SK-N-SH (cell line): ENCODE data around the gene NRARP. TPM values are rescaled to one million over a fixed set of nuclear protein-coding genes. Genes with fewer than 3 reads are reported as not detected.

Source experiments
- CTCF ChIA-PET: fragments of 300-600, 350-600 bp; formaldehyde crosslinking; extraction: SDS; loops from one replicate; lab custom pipeline; 2021; lab: Yijun Ruan, JAX
- POLR2A ChIA-PET: fragments of 350-600 bp; sonication (Branson Sonifier 250); formaldehyde crosslinking; extraction: SDS; loops from one replicate; lab custom pipeline; 2020; ENCODE audit warnings: antibody characterized with exemption, inconsistent platforms; lab: Yijun Ruan, JAX
- DNase-seq: peaks from one replicate; pipeline ENCODE4 v3.0.0; 2012
- H2AFZ ChIP-seq: fragments of 200-600 bp; sonication (generic); 2 replicates; pipeline ENCODE4 v1.8.1; 2016; ENCODE audit warnings: antibody characterized with exemption, mild to moderate bottlenecking, low read depth
- H3F3A ChIP-seq: fragments of 200-600 bp; sonication (generic); replicated peaks from 2 replicates; pipeline ENCODE3; 2016; ENCODE audit warnings: antibody characterized with exemption, mild to moderate bottlenecking; ENCODE audit not compliant: insufficient read depth
- H3K27ac ChIP-seq, 2 experiments: fragments of 200-500 bp in 1 of 2; fragments of 200-600 bp in 1 of 2; sonication (Bioruptor generic) in 1 of 2; sonication (generic), shearing (Covaris generic) in 1 of 2; 2 replicates each; pipeline versions ENCODE4 v1.5.1 to v1.6.1; 2014 to 2016; ENCODE audit warnings: low read depth in 2 of 2, inconsistent platforms in 1 of 2, low read length in 1 of 2, mild to moderate bottlenecking in 1 of 2, mixed read lengths in 1 of 2
- H3K27me3 ChIP-seq: fragments of 200-600 bp; sonication (generic), shearing (Covaris generic); 2 replicates; pipeline ENCODE4 v1.6.1; 2016; ENCODE audit warnings: mixed run types; ENCODE audit not compliant: insufficient read depth
- H3K36me3 ChIP-seq, 2 experiments: fragments of 200-500 bp in 1 of 2; fragments of 200-600 bp in 1 of 2; sonication (Bioruptor generic) in 1 of 2; sonication (generic) in 1 of 2; replicated peaks in 1 of 2; 2 replicates each; pipeline versions ENCODE3 to v1.5.1; 2014 to 2016; ENCODE audit warnings: low read length in 1 of 2, mild to moderate bottlenecking in 1 of 2; ENCODE audit not compliant: insufficient read depth in 2 of 2, control insufficient read depth in 1 of 2
- H3K4me1 ChIP-seq, 2 experiments: fragments of 200-500 bp in 1 of 2; fragments of 200-600 bp in 1 of 2; sonication (Bioruptor generic) in 1 of 2; sonication (generic), shearing (Covaris generic) in 1 of 2; 2 replicates each; pipeline versions ENCODE4 v1.5.1 to v1.6.1; 2014 to 2016; ENCODE audit warnings: low read depth in 1 of 2, low read length in 1 of 2, mixed run types in 1 of 2; ENCODE audit not compliant: insufficient read depth in 2 of 2, control insufficient read depth in 1 of 2
- H3K4me2 ChIP-seq: fragments of 200-600 bp; sonication (generic), shearing (Covaris generic); 2 replicates; pipeline ENCODE4 v1.6.1; 2017; ENCODE audit warnings: mixed run types
- H3K4me3 ChIP-seq, 2 experiments: fragments of 200-500 bp in 1 of 2; fragments of 200-600 bp in 1 of 2; sonication (Bioruptor generic) in 1 of 2; sonication (generic), shearing (Covaris generic) in 1 of 2; 2 replicates each; pipeline versions ENCODE4 v1.5.1 to v1.8.1; 2014 to 2016; ENCODE audit warnings: low read depth in 2 of 2, inconsistent platforms in 1 of 2, low read length in 1 of 2, mild to moderate bottlenecking in 1 of 2, mixed read lengths in 1 of 2, moderate library complexity in 1 of 2
- H3K79me2 ChIP-seq: fragments of 200-600 bp; sonication (generic); 2 replicates; pipeline ENCODE4 v1.8.1; 2017; ENCODE audit warnings: mild to moderate bottlenecking; ENCODE audit not compliant: insufficient read depth
- H3K9ac ChIP-seq: fragments of 200-600 bp; sonication (generic); 2 replicates; pipeline ENCODE4 v1.6.1; 2017; ENCODE audit warnings: mixed run types
- H3K9me2 ChIP-seq: fragments of 200-600 bp; sonication (generic); 2 replicates; pipeline ENCODE4 v1.6.1; 2017; ENCODE audit warnings: mixed run types
- H3K9me3 ChIP-seq: fragments of 200-600 bp; sonication (generic); 2 replicates; pipeline ENCODE4 v1.6.1; 2017; ENCODE audit warnings: mixed run types, mild to moderate bottlenecking, moderate library complexity
- H4K20me1 ChIP-seq: fragments of 200-600 bp; sonication (generic); 2 replicates; pipeline ENCODE4 v1.6.1; 2017; ENCODE audit warnings: mild to moderate bottlenecking, mixed run types; ENCODE audit not compliant: insufficient read depth
- CHD2 ChIP-seq: fragments of 150-350 bp; IDR thresholded peaks from 2 replicates; pipeline ENCODE4 v1.6.1; 2018; ENCODE audit warnings: low read length; ENCODE audit not compliant: partially characterized antibody
- FOSL2 ChIP-seq: IDR thresholded peaks from 2 replicates; pipeline ENCODE4 v1.4.0; 2012; ENCODE audit warnings: low read depth, mild to moderate bottlenecking, moderate library complexity, borderline replicate concordance
- FOXJ3 ChIP-seq: sonication (generic); formaldehyde crosslinking; IDR thresholded peaks from 2 replicates; pipeline ENCODE4 v1.5.1; 2020; ENCODE audit warnings: mild to moderate bottlenecking, missing genetic modification reagents
- JUND ChIP-seq: IDR thresholded peaks from 2 replicates; pipeline ENCODE4 v1.4.0; 2012
- RXRA ChIP-seq: IDR thresholded peaks from 2 replicates; pipeline ENCODE4 v1.4.0; 2012; ENCODE audit warnings: low read depth, mild to moderate bottlenecking, borderline replicate concordance
- SIN3A ChIP-seq: IDR thresholded peaks from 2 replicates; pipeline ENCODE4 v1.6.1; 2012; ENCODE audit warnings: low read depth, mild to moderate bottlenecking, low read length, moderate library complexity, borderline replicate concordance
- TAF1 ChIP-seq: IDR thresholded peaks from 2 replicates; pipeline ENCODE4 v1.6.1; 2012; ENCODE audit warnings: low read depth, mild to moderate bottlenecking, low read length, moderate library complexity, borderline replicate concordance
- TCF12 ChIP-seq: IDR thresholded peaks from 2 replicates; pipeline ENCODE4 v1.4.0; 2012
- TEAD4 ChIP-seq: IDR thresholded peaks from 2 replicates; pipeline ENCODE4 v1.4.0; 2012; ENCODE audit warnings: mild to moderate bottlenecking, borderline replicate concordance; ENCODE audit not compliant: insufficient read depth
- WGBS: methylation state at CpG from one replicate; pipeline ENCODE4 v1.1.6; 2017; ENCODE audit warnings: low lambda C conversion rate; 5-methylcytosine and 5-hydroxymethylcytosine counted together
- polyA plus RNA-seq, 3 experiments: library from polyadenylated mRNA; depleted of rRNA; stranded (reverse); fragments of >200 nt; gene quantifications; 2 replicates each; pipeline ENCODE4 v1.2.3, GENCODE V29; 2012
- TF ChIP-seq, protein P1 (sequence below): fragments of 150-350 bp; IDR thresholded peaks from 2 replicates; pipeline ENCODE4 v1.6.1; 2017; ENCODE audit warnings: antibody characterized with exemption, low read length, low read depth, borderline replicate concordance
- TF ChIP-seq, protein P2 (sequence below): IDR thresholded peaks from 2 replicates; pipeline ENCODE4 v1.4.0; 2012; ENCODE audit warnings: low read depth, borderline replicate concordance
- TF ChIP-seq, protein P3 (sequence below): fragments of 200-600 bp; sonication (generic); IDR thresholded peaks from 2 replicates; pipeline ENCODE4 v1.6.1; 2017; ENCODE audit warnings: antibody characterized with exemption, mild to moderate bottlenecking, moderate library complexity
- TF ChIP-seq, protein P4 (sequence below): IDR thresholded peaks from 2 replicates; pipeline ENCODE4 v1.4.0; 2012; ENCODE audit warnings: low read depth, borderline replicate concordance
- TF ChIP-seq, protein P5 (sequence below): fragments of 150-350 bp; IDR thresholded peaks from 2 replicates; pipeline ENCODE4 v1.6.1; 2016; ENCODE audit warnings: mild to moderate bottlenecking, low read depth, low read length

Gene NRARP
- polyA plus RNA-seq, 1 of the 3 experiments (the other 2 are of a cell fraction), result 3.9 TPM

DNA sequence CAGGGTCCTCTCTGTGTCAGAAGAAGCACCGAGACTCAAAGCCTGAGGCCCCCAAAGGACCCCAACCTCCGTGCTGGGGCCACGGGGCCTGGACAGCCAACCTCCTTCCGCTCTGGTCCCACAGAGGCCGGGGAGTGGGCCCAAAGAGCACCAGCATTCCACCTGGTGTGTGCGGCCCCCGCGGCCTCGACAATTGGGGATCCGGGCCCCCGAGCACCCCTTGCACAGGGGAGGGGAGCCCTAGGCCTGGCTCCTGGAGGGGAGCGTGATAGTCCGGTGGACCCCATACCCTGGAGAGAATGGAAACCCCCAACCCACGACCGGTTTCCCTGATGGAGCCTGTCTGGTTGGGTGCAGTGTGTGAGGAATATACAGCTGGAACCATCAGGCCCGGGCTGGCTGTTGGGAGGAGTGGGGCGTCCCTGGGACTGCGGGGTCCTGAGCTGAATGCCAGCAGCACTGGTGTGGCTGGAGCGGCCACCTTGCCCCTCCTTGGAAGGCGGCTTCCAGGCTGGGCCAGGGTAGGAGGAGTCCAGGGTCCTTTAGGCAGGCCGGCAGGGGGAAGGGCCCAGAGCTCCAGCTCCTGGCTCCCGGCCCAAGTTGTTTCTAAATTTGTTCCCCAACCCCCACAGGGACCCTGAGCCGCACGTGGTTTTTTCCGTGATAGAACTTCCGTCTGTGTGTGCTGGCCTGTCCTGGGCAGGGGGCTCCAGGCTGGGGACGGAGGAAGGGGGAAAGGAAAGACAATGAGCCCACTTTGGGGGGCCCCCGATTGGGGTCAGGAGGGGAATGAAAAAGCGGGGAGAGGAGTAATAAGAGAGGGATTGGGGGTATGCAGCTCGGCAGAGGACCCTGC, 25.4 kb downstream of the NRARP start:
- Histone ChIP-seq H3F3A (peaks cover 8% of the 10 kb centered on the region), H3K9me2 (no peaks in the 10 kb centered on the region), H3K9me3 (no peaks in the 10 kb centered on the region), H3K4me2 (no peak overlapping the region), H2AFZ (no peak overlapping the region), H3K27me3 (no peaks in the 10 kb centered on the region), H3K27ac (no peak overlapping the region), H3K4me3 (no peak overlapping the region), H3K36me3 (peaks cover 0 to 16% of the 10 kb centered on the region in 2 experiments), H4K20me1 (0 out of 2 replicates have a peak, but pooled peaks cover 3% of the 10 kb centered on the region), H3K9ac (no peak overlapping the region), H3K4me1 (peaks cover 0 to 8% of the 10 kb centered on the region in 2 experiments; a peak in 2 of 4 replicates), H3K79me2 (no peaks in the 10 kb centered on the region)
- ChIA-PET POLR2A (no interaction called here), CTCF (interaction anchor here (0.9 to 1.7 kb wide), 6 partner anchors 10 to 131 kb away, joined by 3 to 8 read pairs (median 3); no protein-coding TSS in a partner anchor)
- WGBS, result 55% methylated on average over 12 of the region's 30 CpGs
- no peak for DNase-seq
- TF ChIP-seq, protein P1, sequence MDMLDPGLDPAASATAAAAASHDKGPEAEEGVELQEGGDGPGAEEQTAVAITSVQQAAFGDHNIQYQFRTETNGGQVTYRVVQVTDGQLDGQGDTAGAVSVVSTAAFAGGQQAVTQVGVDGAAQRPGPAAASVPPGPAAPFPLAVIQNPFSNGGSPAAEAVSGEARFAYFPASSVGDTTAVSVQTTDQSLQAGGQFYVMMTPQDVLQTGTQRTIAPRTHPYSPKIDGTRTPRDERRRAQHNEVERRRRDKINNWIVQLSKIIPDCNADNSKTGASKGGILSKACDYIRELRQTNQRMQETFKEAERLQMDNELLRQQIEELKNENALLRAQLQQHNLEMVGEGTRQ, result no peak
- TF ChIP-seq SIN3A (no peak), CHD2 (no peak), TEAD4 (no peak), JUND (no peak), TCF12 (no peak), FOSL2 (no peak), RXRA (no peak), TAF1 (no peak), FOXJ3 (CRISPR knock-in tag) (no peak)
- TF ChIP-seq, protein P2, sequence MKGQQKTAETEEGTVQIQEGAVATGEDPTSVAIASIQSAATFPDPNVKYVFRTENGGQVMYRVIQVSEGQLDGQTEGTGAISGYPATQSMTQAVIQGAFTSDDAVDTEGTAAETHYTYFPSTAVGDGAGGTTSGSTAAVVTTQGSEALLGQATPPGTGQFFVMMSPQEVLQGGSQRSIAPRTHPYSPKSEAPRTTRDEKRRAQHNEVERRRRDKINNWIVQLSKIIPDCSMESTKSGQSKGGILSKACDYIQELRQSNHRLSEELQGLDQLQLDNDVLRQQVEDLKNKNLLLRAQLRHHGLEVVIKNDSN, result no peak
- TF ChIP-seq, protein P3, sequence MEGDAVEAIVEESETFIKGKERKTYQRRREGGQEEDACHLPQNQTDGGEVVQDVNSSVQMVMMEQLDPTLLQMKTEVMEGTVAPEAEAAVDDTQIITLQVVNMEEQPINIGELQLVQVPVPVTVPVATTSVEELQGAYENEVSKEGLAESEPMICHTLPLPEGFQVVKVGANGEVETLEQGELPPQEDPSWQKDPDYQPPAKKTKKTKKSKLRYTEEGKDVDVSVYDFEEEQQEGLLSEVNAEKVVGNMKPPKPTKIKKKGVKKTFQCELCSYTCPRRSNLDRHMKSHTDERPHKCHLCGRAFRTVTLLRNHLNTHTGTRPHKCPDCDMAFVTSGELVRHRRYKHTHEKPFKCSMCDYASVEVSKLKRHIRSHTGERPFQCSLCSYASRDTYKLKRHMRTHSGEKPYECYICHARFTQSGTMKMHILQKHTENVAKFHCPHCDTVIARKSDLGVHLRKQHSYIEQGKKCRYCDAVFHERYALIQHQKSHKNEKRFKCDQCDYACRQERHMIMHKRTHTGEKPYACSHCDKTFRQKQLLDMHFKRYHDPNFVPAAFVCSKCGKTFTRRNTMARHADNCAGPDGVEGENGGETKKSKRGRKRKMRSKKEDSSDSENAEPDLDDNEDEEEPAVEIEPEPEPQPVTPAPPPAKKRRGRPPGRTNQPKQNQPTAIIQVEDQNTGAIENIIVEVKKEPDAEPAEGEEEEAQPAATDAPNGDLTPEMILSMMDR, result no peak
- TF ChIP-seq, protein P4, sequence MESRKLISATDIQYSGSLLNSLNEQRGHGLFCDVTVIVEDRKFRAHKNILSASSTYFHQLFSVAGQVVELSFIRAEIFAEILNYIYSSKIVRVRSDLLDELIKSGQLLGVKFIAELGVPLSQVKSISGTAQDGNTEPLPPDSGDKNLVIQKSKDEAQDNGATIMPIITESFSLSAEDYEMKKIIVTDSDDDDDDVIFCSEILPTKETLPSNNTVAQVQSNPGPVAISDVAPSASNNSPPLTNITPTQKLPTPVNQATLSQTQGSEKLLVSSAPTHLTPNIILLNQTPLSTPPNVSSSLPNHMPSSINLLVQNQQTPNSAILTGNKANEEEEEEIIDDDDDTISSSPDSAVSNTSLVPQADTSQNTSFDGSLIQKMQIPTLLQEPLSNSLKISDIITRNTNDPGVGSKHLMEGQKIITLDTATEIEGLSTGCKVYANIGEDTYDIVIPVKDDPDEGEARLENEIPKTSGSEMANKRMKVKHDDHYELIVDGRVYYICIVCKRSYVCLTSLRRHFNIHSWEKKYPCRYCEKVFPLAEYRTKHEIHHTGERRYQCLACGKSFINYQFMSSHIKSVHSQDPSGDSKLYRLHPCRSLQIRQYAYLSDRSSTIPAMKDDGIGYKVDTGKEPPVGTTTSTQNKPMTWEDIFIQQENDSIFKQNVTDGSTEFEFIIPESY, result no peak
- TF ChIP-seq, protein P5, sequence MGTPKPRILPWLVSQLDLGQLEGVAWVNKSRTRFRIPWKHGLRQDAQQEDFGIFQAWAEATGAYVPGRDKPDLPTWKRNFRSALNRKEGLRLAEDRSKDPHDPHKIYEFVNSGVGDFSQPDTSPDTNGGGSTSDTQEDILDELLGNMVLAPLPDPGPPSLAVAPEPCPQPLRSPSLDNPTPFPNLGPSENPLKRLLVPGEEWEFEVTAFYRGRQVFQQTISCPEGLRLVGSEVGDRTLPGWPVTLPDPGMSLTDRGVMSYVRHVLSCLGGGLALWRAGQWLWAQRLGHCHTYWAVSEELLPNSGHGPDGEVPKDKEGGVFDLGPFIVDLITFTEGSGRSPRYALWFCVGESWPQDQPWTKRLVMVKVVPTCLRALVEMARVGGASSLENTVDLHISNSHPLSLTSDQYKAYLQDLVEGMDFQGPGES, result no peak
